HepG2 (cell line): ENCODE data around the gene GTF3C5. TPM values are rescaled to one million over a fixed set of nuclear protein-coding genes. Genes with fewer than 3 reads are reported as not detected.

ENCODE experiments used
- ATAD3A ChIP-seq: sonication (generic); formaldehyde crosslinking; IDR thresholded peaks from 2 replicates; pipeline ENCODE4 v1.4.0; 2020; ENCODE audit warnings: missing genetic modification reagents
- CCAR2 ChIP-seq: fragments of 200-400 bp; formaldehyde crosslinking; optimal IDR thresholded peaks from 2 replicates; pipeline ENCODE3; 2018; ENCODE audit warnings: low read depth, mild to moderate bottlenecking, low read length, moderate library complexity
- GMEB1 ChIP-seq: sonication (generic); formaldehyde crosslinking; IDR thresholded peaks from 2 replicates; pipeline ENCODE4 v1.5.1; 2020; ENCODE audit warnings: missing genetic modification reagents, mild to moderate bottlenecking, borderline replicate concordance
- GRHL1 ChIP-seq: sonication (generic); formaldehyde crosslinking; conservative IDR thresholded peaks from 2 replicates; pipeline ENCODE4 v1.8.0; 2022; ENCODE audit warnings: missing genetic modification reagents
- MED8 ChIP-seq: sonication (generic); formaldehyde crosslinking; IDR thresholded peaks from 2 replicates; pipeline ENCODE4 v1.8.1; 2023; ENCODE audit warnings: mild to moderate bottlenecking, missing genetic modification reagents; ENCODE audit not compliant: insufficient replicate concordance
- RBFOX2 ChIP-seq: fragments of 200-400 bp; formaldehyde crosslinking; IDR thresholded peaks from 2 replicates; pipeline ENCODE4 v1.6.1; 2017; ENCODE audit warnings: low read depth, mild to moderate bottlenecking, low read length
- UBTF ChIP-seq: sonication (generic); formaldehyde crosslinking; IDR thresholded peaks from 2 replicates; pipeline ENCODE4 v1.4.0; 2020; ENCODE audit warnings: mild to moderate bottlenecking, missing genetic modification reagents
- YEATS4 ChIP-seq: sonication (generic); formaldehyde crosslinking; IDR thresholded peaks from 2 replicates; pipeline ENCODE4 v1.4.0; 2020; ENCODE audit warnings: missing genetic modification reagents, borderline replicate concordance
- ZBED4 ChIP-seq: sonication (generic); formaldehyde crosslinking; IDR thresholded peaks from 2 replicates; pipeline ENCODE4 v1.4.0; 2020; ENCODE audit warnings: missing genetic modification reagents, borderline replicate concordance
- ZBTB39 ChIP-seq: sonication (generic); formaldehyde crosslinking; IDR thresholded peaks from 2 replicates; pipeline ENCODE4 v1.5.0; 2020; ENCODE audit warnings: missing genetic modification reagents
- ZNF687 ChIP-seq: sonication (generic); formaldehyde crosslinking; IDR thresholded peaks from 2 replicates; pipeline ENCODE4 v1.5.1; 2020; ENCODE audit warnings: mild to moderate bottlenecking, missing genetic modification reagents, moderate library complexity
- ZNF879 ChIP-seq: sonication (generic); formaldehyde crosslinking; IDR thresholded peaks from 2 replicates; pipeline ENCODE4 v1.8.1; 2023; ENCODE audit warnings: missing genetic modification reagents
- polyA plus RNA-seq, 8 experiments: library from polyadenylated mRNA; depleted of rRNA in 3 of 8; stranded (reverse) in 7 of 8; unstranded in 1 of 8; fragments of >200 nt; fragmentation: Illumina TruSeq in 4 of 8; extraction: Trizol in 4 of 8; gene quantifications; 2 replicates each; pipeline versions ENCODE4 v1.2.1 to v1.2.3, GENCODE V29; 2011 to 2016; ENCODE audit warnings: low read depth in 4 of 8, missing spikeins in 1 of 8, mixed read lengths in 1 of 8; ENCODE audit not compliant: insufficient read depth in 1 of 8
- total RNA-seq, 5 experiments: library from RNA; depleted of rRNA; stranded (reverse); fragments of >200 nt; fragmentation: Illumina TruSeq; extraction: Trizol; gene quantifications; 2 replicates each; pipeline ENCODE4 v1.2.3, GENCODE V29; 2016; ENCODE audit warnings: low read depth in 1 of 5

Gene GTF3C5
- total and polyA plus RNA-seq, 2 of the 13 experiments (the other 11 are each of a cell fraction or from before 2014, with no cell fraction given) = 66.9 to 92.6 TPM

- 0 out of 2 replicates have a peak, but pooled peaks have one; percentile 52 for TF ChIP-seq ZBED4
- TF ChIP-seq MED8 = no peak
- TF ChIP-seq ZNF687 (CRISPR knock-in tag) = peak; percentile 49
- TF ChIP-seq UBTF (CRISPR knock-in tag) = peak; percentile 31; the same call in 1 of the 2 replicates
- no peak for TF ChIP-seq CCAR2
- no peak for TF ChIP-seq YEATS4
- TF ChIP-seq ZBTB39 = no peak
- TF ChIP-seq ATAD3A (CRISPR knock-in tag) = no peak
- TF ChIP-seq RBFOX2 = no peak
- no peak for TF ChIP-seq GMEB1 (CRISPR knock-in tag)
- no peak for TF ChIP-seq GRHL1 (CRISPR knock-in tag)
- TF ChIP-seq ZNF879 = no peak
These were observed 37.3 kb upstream of the GTF3C5 start (continued) for GRCh38 chr9:132993511-132993939.
